ENCODE data around the gene SIM1.

- TF ChIP-seq CTCF (conservative IDR thresholded peaks at IDR 0.05; ENCODE audit: low read depth, low read length) (no peak), EZH2 (IDR thresholded peaks at IDR 0.05; ENCODE audit: borderline replicate concordance, low read depth, low read length, poor library complexity, severe bottlenecking) (no peak)
Measured at GRCh38 chr6:100353276-100354015, 111.3 kb downstream of the SIM1 start.

Data from A673 (cell line).